GM19099 (cell line): ENCODE measurements around the gene DAP3.
A peak's percentile ranks its signal among the peaks of the same experiment; 100 is the strongest.

ENCODE experiments used
- POLR2A ChIP-seq: IDR thresholded peaks from 3 replicates; pipeline ENCODE4 v1.6.1; 2011; ENCODE audit warnings: low read depth; ENCODE audit not compliant: insufficient read length; ENCODE audit errors: extremely low read depth

The DAP3 gene

DNA sequence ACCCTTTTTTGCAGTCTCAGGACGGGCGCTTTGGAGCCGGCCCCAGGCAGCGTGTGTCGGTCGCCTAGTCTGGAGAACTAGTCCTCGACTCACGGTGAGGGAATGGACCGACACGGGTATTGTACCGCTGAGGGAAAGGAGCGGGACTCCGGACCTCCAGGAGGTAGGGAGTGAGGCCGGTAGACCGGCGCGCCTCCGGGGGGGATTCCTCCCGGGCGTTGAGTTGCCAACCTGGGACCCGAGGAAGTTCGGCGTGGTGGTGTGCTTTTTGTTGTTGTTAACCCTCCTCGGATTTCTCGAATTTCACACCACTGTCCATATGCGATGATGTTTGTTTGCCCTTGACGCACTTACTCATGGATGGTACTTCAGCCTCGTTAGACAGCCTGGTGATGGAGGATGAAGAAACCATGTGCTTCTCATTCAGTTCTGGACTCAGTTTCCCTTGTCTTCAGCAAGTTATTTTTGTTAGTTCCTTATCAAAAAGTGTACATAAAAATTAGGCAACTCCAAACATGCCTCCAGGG, at the start of gene DAP3:
TSS of gene DAP3 (plus strand) at position 11 of the 527 bp plus-strand sequence. CDS start 20,689 bp downstream, outside the sequence.
- TF ChIP-seq POLR2A = peak; percentile 83

- TF ChIP-seq POLR2A = no peak
These were observed 48.5 kb upstream of the DAP3 start for GRCh38 chr1:155640367-155640766.

DNA sequence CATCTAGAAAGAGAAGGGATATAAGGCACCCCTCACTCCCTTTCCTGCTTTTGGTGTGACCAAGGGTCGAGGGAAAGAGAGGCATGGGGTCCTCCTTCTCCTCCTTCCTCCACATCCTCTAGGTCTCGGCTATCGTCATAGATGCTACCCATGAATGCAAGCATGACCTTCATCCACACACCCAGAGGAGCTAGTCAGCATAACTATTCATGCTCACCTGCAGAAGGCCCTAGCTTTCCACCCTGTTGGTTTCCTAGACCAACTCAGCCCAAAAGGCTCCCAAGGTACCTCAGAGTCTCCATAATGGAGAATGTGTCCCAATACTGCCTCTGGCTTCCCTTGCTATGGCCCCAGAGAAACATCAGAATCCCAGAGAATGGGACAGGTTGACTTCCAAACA, 45.7 kb upstream of the DAP3 start:
- TF ChIP-seq POLR2A = no peak

- no peak for TF ChIP-seq POLR2A
These were observed 43.8 kb upstream of the DAP3 start for GRCh38 chr1:155645034-155645598.

- TF ChIP-seq POLR2A = no peak
These were observed 43.2 kb upstream of the DAP3 start for GRCh38 chr1:155645648-155646047.

DNA sequence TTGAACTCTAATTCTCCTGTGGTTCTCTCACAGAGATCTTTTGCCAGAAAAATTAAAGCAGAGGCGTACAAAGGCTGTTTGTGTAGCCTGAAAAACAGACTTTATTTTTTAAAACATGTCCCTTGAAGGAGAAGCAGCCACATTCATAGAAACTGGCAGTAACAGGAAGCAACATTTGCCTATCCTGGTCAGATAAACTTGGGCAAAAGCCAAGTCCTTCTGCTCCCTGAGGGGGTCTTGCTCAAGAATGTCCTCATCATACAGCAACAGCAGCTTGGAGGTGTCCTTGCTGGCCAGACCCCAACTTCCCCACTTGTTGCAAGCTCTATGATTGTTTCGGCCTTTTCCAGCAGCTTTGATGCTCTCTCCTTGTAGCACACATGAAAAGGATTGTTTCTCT, 42.6 kb upstream of the DAP3 start:
- TF ChIP-seq POLR2A = no peak

DNA sequence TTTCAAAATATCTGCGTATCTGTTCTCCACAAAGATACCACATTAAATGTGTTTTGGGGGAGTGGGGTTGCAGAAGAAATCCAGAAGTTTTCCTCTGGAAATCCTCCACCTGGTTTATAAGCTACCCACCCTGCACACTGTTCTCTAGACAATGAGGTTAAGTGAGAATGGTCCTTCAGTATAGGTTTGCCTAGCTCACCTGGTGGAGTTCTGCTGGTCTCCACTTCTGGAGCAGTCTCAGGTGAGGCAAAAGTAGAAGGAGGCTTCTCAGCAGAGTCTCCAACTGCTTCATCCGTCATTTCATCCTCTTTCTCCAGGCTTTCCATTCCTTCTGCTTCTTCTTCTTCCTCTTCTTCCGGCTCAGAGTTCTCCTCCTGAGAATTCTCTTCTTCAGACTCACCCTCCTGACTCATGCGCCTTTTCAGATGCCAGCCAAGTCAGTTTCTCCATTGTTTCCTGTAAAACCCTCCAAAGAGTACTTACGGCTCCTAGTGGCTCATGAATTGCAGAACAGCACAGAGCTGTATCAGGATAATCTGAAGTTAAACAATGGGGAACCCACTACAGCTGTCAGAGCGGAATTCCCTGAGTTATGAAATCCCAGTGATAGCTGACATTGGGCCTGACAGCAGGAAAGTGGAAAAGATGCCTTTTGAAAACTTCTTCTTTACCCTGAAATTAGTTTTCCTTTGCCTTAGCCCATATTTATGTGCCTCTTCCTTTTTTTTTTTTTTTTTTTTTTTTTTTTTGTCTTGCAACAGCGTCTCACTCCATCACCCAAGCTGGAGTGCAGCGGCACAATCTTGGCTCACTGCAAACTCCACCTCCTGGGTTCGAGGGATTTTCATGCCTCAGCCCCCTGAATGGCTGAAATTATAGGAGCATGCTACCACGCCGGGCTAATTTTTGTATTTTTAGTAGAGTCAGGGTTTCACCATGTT, 40.4 kb upstream of the DAP3 start:
- TF ChIP-seq POLR2A = no peak

- TF ChIP-seq POLR2A = no peak
These were observed 39.2 kb upstream of the DAP3 start for GRCh38 chr1:155649676-155650075.

DNA sequence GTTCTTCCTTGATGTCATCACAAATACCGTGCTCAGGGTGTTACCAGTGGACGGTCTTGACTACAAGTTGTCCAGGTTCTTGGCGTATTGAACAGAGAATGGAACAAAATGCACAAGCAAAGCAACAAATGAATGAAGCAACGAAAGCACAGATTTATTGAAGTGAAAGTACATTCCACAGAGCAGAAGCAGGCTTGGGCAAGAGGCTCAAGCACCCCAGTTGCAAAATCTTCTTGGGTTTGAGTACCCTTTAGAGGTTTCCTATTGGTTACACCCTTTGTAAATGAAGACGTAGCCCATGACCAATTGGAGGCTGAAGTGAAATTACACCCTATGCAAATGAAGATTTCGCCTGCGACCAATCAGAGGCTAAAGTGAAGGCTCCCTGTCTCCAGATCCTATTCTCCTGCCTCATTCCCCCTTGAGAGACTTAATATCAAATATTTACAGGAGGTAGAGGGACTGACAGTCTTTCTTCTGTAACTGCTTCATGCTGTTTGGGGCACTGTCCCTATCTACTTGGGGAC, 38.6 kb upstream of the DAP3 start:
- TF ChIP-seq POLR2A = no peak

DNA sequence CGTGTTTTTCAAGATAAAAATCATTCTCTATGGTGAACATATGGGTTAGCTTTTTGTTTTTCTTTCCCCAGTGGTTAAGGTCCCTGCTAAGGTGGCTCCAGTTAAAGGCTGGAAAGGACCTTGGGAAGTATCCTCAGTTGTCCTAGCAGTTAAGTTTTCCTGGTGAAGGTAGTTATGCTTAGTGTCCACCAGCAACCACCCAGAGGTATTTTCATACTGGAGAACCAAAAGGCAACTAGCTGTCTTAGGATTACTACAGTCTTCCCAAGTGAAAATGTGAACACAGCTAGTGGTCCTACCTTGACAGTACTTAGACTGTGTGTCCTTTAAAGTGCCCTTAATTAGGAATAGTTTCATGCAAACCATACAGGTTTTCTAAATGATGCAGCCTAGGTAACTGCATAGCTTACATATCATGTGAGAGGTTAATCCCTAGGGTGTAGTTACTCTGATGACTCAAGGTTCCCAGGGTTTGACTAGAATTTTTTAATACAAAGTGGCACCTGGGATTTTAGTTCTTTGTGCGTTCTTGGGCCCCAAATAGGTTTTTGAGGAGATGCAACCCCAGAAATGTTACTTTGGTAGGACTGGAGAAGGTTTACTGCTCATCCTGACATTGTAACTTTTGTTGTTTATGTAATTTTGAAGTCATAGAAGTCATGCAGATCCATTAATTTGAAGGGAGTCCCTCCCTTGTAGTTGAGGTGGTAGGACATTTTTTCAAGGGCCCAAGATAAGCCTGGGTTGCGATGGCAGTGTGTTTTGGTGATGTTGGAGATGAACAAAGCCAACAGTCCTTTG, 36.8 kb upstream of the DAP3 start:
- no peak for TF ChIP-seq POLR2A

DNA sequence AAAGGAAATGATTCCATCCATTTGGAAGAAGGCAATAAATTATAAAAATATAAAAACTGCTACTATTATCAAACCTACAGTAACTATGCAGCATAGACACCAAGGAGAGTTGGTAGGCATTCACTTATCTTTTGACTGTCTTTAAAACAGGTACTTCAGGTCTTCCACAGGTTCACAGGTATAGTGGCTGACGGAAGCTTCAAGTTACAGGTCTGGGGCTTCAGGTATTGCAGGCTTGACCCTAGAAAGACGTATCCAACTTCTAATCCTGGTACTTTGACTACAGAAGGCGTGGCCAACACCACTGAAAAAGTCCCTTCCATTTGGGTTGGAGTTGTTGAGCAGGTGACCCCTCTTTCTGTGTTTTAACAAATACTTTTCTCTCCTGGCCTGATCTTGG, 35.9 kb upstream of the DAP3 start:
- no peak for TF ChIP-seq POLR2A

DNA sequence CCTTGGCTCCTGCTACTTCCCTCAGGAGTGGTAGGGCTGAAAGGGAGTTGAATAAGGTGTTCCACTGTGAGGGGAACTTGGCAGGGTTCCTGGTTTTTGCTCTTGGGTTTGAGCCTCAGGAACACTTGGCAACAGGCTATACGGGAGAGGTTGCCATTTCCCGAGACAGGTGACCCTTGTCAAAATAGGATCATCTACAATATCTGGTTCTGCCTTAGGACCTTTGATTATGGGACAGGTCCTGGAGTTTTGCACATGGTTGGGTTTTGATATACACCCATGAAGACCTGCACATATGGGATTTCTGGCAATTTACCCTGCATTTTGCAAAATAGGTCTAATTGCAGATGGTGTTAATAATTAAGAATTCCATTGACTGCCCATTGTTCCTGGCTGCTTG, 31.4 kb upstream of the DAP3 start:
- no peak for TF ChIP-seq POLR2A

DNA sequence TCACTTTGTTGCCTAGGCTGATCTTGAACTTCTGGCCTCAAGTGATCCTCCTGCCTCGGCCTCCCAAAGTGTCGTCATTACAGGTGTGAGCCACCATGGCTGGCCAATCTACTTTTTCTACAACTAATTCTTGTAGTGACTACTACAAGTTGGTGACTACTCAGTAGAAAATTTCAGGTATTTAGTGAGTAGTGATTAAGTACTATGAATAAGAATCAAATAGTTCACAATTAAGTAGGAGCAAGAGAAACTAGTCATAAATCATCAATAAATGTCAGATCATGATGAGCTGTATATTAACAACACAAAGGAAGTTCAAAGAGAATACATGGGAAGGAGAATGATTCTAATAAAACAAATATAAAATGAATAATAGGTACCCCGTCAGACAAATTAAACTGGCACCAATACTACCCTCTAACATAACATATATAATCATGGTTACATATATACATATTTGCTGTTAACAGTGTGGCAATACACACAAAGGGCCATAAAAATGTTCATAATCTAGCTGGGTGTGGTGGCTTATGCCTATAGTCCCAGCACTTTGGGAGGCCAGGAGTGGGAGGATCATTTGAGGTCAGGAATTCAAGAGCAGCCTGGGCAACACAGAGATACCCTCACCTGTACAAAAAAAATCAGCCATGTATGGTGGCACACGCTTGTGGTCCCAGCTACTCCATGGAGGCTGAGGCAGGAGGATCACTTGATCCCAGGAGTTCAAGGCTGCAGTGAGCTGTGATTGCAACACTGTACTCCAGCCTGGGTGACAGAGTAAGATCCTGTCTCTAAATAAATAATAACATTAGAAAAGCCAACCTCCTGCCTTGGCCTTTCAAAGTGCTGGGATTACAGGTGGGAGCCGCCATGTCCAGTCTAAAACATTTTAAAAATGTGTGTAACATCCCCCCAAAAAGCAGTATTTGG, 19.4 kb upstream of the DAP3 start:
- no peak for TF ChIP-seq POLR2A

DNA sequence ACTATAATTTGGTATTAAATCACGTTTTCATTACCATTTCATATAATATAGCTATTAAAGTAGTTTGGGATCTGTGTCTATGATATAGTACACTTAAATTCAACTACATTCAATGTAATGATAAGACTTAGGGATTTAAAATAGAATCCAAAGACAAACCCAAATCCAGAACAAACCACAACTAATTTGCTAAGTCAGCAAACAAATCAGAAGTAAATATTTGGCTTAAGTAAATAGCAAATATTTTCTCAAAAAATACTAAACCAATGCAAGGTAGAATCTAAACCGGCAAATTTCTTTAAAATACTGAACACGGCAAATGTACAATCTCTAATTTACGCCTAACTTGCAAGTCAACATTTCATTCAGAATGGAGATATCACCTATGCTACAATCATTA, 17.1 kb upstream of the DAP3 start:
- TF ChIP-seq POLR2A = no peak

DNA sequence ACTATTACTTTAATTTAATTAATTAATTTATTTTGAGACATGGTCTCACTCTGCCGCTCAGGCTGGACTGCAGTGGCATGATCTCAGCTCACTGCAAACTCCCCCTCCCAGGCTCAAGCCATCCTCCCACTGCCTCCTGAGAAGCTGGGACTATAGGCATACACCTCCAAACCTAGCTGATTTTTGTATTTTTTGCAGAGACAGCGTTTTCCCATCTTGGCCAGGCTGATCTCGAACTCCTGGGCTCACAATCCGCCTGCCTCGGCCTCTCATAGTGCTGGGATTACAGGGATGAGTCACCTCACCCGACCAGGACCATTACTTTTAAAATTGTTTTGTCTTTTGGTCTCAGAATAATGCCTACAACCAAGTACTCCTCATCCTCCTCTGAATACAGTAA, 15.9 kb upstream of the DAP3 start:
- no peak for TF ChIP-seq POLR2A

DNA sequence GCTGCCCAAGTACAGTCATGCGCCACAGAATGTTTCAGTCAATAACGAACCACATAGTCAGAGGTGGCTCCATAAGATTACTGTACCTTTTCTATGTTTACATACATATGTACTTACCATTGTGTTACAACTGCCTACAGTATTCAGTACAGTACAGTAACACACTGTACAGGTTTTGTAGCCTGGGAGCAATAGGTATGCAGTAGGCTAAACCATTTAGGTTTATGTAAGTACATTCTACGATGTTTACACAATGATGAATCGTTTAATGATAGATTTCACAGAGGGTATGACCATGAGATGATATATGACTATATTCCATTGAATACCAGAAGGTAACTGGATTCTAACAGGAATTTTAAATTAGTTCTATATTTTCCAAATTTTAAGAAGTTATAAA, 10.9 kb upstream of the DAP3 start:
- no peak for TF ChIP-seq POLR2A
